ENCODE data around the gene TXNDC11.

The TXNDC11 gene

DNA sequence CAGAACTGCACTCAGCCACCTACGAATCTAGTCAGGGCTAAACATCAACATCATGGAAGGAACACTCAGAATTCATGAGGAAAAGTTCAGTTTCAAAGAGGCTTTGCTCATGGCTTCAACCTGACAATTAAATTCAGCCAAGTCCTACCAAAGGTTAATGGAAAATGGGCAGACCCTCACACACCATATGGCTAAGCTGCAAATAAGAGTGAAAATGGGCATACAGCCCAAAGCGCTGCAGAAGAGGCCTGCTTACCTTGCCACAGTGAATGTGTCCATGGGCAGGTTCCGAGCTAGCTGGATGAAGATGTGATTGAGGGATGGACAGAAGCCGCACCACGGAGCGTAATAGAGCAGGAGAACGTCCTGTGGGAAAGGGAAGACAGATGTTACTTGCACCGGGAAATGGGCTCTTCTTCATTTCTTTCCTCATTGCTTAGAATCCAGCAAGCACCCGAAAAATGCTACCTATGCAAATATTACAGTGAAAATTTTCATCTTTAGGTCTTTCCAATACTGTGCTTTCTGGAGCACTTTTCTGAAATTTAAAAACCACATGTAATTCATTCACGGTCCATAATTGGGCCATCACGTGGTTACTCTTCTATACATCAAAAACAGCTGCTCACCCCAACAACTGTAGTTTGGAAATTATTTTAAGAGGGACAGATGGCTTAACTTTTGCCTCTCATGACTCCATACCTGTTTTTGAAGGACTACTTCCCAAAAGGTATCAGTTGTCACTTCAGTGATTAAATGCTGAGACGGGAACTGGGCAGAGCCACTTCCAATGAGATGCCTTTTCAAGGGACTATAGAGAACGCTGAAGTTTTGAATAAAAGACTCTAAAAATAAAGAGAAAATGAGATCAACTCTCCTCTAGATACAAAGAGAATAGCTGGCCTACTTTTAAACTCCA, 54.8 kb downstream of the TXNDC11 start:
- DNase-seq, result no peak

DNA sequence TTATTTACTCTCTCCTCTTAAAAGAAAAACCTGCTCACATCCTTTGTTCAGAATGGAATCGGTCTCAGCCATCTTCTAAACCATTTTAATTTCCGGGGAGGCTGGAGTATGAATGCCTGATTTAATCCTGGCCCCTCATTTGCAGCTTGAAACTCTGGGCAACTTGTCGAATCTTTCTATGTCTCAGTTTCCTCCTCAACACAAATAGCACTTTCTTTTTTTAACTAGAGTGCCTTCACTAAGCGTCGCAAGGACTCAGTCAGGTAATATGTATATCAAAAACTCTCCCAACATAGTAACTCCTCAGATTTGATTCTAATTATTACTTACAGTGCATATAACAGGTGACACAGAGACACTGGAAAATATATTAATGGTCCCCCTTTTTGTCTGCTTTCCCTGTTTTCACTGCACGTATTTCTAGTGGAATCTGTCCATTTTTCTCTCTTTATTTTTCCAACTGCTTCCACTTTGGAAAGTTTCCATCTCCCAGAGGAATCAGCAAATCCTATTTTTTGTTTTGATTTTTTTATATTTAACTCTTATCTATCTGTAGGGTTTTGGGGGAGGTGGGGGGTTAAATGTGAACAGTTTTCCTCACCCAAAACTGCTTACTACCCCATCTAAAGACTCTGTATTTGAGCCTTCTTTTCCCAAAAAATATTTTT, 55.8 kb downstream of the TXNDC11 start:
- DNase-seq, result no peak

DNA sequence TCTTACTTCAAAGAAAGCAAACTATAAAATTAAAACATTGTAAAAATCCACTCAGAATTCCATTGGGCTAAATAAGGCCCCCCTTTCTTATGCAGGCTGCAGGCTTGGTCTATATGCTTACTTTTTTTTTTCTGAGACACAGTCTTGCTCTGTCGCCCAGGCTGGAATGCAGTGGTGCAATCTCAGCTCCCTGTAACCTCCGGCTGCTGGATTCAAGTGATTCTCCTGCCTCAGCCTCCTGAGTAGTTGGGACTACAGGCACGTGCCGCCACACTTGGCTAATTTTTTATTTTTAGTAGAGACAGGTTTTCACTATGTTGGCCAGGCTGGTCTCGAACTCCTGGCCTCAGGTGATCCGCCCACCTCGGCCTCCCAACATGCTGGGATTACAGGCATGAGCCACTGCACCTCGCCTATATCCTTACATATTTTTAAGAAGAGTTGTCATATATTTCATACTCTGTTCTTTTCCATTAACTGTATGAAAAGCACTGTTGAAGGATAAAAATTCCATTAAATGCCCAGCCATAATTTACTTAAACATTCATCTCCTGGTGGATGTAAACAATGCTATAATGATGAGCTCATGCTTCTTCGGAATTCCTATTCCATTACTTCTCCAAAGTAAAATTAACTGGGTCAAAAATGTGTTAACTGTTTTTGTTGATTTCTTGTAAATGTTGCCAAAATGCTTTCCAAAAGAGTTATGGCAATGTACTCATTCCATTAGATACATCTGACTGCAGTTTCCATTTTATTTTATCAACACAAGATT, 56.6 kb downstream of the TXNDC11 start:
- DNase-seq, result no peak

DNA sequence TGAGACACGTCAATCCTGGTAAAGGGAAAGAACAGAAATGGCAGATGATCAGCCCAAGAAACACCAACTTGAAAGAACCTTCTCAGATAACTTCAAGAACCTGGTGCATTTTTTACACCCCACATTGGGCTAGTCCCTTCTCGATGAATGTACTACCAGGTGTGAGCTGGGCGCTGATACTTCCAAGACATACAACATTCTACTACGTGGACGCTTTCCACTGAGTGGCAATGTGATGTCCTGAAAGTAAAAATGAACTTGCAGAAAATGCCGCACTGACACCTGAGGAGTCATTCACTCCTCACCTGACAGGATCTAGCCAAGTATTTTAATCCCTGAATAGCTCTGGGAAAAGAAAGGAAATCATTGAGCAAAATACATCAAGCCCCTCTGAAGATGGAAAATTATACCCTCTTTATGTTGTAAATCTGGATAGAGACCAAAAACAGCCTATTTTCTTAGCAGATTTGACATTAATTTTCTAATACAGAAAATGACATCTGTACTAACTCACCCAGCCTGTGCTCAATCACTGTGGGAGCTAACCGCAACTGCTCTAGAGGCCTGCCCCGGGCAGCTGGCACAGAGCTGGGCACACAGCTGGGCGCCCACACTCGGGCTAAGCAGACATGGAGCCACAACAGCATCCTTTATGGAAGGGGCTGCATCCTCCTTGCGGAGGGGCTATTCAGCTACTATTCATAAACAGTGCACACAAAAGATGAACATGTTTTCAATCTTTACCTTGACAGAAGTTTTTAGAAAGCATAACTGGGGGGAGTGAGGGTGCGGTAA, 58.2 kb downstream of the TXNDC11 start:
- no peak for DNase-seq

DNA sequence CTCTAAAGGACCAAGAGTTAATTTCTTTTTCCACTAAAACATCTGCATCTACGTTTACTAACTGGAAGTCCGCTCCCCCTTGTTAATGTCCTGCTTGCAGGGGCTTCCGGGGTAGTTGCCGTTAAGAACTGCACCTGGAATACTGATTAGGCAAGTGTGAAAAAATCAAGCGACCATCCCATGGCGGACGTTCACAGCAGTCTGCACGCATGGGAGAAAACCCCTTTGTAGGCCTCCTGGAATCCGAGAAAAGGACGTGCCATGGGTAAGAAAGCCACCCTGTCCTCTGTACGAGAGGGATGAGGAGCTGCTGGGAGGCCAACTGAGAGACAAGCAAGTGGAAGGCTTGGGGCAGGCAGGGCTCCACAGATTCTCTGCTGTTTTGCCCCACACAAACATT, 59.5 kb downstream of the TXNDC11 start:
- DNase-seq, result no peak

DNA sequence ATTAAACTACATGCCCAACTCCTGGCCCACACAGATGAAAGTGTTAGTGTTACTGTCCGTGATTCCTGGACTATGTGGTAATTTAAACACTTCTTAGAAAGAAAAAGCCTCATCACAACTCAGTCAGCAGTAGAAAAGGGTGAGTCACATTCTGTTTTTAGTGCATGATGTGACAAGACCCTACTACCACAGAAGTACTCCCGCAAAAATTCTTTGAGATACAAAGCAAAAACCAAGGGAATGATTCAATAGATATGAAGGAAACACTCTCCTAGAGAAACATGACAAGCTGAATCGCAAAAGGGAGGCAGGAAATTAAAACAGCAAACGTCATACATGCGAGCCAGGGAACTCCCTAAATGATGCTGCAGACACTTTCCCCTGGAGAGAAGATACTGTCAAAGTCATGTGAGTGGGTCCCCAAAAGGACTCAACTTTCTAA, 60.0 kb downstream of the TXNDC11 start:
- no peak for DNase-seq

DNA sequence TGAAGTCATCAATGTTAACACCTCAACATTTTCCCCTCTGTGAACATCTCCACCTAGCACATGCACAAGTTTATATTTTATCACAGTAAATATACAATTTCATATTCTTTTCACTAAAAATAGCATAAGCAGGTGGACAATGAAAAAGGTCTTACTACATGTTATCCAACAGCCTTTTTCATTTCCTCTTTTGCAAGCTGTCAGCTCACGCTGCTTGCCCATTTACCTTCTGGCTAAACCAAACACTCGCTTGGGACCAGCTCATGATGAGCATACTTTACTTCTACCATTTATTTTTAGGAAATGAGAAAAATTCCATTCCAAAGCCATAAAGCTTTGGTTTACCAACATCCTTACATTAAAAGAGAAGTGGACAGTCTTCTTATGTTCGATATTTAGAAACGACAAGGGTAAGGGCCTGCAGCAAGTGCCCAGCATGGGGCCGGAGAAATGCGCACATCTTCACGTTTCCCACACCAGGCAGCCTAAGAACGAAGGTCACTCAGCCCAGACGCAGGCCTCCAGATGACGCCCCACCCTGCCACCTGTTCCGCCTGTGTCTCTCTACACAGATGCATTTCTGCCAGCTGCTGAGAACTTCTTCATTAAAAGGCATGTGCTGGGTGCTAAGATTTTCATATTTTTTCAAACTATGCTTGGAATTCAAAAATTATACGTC, 60.5 kb downstream of the TXNDC11 start:
- DNase-seq, result no peak

DNA sequence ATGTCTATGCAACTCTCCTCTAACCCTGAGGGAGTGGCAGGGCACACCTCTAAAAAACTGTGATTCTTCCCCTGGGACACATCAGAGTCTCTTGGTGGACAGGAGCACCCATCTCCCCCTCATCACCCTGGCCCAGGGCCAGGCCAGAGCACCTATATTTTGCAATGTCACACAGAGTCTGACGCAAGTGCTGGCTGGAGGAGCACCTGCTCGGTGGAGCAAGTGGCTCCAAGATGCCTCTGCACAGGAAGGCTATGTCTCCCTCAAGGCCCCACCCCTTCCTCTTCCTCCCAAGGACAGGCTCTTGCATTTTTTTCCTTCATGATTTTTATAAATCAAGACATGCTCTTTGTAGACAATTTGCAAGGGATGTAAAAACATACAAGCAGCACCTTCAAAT, 61.1 kb downstream of the TXNDC11 start:
- DNase-seq, result no peak

DNA sequence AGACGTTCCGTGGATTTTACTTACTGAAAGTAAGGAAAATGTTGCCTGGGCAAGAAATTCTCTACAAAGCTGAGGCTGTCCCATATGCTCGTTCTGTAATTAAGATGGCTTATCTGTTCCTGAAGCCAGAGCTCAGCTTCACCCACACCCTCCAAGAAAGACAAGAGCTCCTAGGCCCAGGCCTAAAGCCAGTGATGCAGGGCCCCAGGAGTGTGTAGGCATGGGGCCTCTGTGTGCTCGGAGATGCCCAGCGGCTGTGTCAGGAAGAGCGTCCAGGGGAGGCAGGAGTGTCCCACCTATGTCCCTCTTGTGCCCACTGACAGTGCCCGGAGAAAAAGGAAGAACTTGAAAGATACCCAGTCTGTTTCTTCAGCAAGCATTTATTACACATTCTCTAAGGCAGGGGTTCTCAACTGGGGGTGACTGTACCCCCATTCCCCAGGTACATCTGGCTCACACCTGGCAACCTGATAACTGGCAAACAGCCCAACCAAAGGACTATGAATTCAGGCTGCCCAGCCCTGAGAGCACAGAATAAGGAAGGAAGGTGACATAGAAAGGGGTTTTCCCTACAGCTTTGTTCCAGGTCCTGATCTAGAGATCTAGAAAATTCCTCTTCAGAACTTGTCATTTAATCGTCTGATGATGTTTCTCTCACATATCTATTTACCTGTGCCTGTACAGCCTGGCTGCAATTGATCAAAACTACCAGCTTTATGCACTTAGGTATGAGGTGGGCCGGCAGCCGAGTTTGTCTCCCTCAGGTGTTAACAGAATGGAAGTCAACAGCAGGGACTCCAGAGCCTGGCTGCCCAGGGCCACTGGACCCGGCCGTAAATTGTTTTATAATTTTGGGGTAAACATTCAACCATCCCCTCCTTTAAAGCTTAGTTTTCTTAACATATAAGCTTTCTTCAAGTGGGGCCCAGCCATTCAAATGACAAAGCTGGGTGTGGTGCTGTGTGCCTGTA, 62.4 kb downstream of the TXNDC11 start:
- no peak for DNase-seq

DNA sequence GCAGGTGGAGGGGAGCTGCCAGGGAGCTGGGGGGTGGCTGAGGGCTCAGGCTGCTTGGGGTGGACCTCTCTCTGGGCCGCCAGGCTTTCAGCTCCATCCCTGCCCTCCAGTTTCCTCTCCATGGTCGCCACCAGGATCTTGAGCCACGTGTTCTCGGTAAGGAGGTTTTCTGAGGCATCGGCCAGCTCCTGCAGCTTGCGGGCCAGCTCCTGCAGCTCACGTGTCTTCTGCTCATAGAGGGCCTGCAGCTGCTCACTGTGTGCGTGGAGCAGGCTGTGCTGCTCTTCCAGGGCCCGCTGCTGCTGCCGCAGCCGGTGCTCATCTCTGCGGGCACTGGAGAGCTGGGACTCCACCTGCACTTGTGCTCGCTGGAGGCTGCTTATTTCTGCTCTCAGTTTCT, 63.4 kb downstream of the TXNDC11 start:
- DNase-seq, result no peak

DNA sequence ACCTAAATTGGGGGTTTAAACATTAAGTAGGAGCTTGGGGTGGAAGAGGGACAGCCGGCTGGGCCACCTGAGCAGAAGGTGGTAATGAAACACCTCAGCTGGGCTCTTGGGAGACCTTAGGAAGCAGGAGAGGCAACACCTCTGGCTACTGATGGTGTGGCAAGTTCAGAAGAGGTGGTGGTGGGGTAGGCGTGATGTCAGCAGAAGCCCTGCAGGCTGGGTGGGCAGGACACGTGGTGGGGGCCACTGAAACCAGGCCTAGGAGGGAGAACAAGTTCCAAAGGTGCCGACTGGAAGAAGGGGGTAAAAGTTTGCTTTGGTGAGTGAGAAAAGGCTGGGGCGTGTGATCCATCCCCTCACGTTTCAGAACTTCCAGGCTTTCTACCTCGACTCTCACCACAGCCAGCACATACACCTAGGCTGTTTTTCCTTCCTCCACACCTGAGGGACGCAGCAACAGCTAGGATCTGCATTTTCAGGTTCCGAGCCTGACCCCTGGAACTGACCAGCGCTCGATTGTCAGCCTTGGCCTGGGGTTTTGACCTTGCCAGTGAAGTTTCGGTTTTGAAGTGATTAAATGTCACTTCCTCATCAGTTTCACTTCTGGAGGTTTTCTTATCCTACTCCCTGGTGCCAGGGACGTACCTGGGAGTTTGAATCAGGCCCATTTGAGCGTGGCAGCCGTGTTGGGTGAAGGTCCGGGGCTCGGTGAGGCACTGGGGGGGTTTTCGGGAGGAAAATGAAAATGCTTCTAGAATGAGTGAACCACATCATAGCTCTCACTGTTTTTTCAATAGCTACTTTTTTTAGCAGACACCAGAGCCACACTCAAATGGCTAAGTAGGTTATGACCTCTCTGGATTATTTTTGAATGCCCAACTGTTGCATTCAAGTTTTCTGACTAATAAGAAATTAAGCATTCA, 64.4 kb downstream of the TXNDC11 start:
- DNase-seq, result no peak

DNA sequence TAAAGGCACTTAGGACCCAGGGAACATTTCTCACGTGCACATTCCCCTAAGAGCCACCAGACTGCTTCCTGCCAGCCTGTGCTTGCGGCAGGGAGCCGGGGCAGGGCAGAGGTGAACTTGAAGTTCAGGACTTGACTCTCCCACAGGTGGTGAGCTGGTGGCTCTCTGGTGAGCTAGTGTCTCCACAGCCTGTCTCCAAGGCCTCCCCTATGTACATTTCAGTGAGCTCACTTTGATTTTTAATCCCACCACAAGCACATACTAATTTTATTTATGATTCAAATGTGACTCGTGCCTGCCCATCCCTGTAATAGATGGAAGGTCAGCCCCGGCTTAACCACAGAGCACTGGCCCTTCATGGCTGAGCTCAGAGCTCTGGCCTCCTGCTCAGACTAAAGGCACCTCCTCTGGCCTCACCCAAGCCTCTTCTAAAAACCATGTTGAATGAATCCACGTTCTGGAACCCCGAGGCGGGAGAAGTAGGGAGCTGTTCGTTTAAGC, 65.2 kb downstream of the TXNDC11 start:
- DNase-seq, result no peak

DNA sequence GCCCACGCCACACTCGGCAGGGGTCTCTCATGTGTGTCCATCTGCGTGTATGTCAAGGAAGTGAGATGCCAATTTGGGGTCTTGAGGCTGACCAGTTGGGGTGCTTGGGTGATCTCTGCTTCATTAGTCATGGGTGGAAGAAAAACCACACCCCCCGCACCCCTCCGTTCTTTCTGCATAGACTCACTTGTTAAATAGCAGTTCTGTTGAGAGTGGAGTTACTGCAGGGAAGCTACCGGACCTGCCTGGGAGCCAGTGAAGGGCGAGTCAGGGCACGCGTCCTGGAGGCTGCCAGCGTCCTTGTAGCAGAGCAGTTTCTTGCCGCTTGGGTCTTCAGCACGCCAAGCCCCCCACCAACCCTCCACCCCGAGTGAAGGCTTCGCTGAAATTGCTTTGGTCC, 65.9 kb downstream of the TXNDC11 start:
- no peak for DNase-seq

DNA sequence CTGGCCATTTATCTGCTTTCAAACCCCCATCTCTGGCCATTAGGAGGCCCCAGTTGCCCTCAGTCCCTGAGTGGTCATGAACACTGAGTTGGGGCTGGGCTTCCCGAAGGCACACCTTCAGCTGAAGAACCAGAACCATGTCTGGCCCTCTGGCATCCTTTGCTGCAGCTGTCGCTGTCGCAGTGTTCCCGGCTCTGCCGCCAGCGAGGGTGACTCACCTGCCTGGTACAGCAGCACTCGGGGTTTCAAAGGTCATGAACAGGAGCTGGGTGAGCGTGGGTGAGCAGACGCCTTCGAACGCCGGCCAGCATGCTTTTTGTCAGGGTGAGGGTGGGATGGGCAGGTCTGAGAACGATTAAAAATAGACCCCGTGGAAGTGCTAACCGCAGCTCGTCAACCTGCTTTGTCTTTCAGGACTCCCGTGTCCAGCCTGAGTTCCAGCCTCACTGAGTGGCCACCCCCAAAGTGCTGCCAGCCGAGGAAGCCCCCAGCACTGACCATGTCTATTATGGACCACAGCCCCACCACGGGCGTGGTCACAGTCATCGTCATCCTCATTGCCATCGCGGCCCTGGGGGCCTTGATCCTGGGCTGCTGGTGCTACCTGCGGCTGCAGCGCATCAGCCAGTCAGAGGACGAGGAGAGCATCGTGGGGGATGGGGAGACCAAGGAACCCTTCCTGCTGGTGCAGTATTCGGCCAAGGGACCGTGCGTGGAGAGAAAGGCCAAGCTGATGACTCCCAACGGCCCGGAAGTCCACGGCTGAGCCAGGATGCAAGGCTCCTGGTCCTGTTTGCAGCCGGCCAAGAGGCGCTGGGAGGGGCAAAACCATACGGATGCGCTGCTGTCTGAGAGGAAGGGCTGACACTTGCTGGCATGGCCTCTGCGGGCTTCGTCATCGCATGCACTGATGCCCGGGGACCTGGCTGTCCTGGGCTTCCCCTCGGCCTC, 66.8 kb downstream of the TXNDC11 start:
- DNase-seq, result peak; percentile 47

DNA sequence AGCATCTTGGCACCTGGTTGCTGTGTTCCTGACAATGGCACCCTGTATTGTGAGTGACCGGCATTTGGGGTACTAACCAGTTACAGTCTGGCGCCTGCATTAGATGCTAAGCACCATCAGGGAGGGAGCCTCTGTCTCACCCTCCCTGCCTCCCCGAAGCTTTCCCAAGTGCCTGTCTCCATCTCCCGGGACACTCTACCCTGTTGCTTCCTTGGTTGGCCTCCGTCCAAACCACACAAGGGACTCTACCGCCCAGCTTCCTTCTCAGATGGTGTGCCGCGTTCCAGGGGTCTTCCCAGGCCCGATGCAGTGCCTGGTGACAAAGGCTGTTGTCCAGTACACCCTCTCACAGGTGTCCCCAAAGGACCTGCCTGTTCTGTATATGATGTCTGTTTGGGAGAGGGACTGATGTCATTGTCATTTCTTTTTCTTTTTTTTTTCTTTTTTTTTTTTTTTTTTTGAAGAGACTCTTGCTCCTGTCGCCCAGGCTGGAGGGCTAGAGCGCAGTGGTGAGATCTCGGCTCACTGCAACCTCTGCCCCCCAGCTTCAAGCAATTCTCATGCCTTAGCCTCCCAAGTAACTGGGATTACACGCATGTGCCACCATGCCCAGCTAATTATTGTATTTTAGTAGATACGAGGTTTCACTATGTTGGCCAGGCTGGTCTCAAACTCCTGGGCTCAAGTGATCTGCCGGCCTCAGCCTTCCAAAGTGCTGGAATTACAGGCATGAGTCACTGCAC, 67.7 kb downstream of the TXNDC11 start:
- DNase-seq, result no peak

DNA sequence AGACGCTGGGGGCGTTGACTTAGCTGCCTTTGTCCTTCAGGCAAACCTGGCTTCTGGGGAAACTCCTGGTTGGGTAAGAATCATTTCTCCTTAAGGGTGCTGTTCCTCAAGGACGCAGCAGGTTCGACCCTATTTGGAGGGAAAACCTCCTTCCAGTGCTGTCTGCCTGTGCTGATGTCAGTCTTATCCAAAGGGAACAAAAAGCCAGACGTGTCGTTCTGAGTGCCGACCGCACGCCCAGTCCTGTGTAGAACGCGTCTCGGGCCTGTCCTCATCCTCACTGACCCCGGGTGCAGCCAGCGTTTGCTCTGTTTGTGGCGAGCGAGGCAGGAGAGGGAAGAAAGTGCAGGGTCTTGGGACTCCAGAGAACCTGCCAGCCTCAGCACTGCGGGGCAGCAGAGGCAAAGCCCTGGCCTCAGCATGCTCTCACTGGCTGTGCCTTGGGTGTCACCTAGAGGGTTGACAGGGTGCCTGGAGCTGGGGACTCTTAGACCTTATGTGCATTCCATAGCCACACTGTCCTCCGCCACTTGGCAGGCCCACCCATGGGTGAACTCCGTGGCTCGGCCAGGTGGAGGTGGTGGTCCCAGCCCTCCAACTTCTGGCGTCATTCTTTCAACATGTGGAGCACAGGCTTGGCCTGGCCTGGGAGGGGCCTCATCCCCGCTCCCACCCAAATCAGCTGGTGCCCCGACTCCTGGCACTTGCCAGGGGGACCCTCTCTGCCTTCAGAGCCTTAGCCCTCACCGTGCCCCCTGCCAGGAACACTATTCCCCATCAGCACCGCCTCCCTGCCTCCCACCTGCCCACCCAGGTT, 68.4 kb downstream of the TXNDC11 start:
- DNase-seq, result no peak
